ENCODE measurements around the gene PIK3CA.
A peak's percentile ranks its signal among the peaks of the same experiment; 100 is the strongest.

The PIK3CA gene

DNA sequence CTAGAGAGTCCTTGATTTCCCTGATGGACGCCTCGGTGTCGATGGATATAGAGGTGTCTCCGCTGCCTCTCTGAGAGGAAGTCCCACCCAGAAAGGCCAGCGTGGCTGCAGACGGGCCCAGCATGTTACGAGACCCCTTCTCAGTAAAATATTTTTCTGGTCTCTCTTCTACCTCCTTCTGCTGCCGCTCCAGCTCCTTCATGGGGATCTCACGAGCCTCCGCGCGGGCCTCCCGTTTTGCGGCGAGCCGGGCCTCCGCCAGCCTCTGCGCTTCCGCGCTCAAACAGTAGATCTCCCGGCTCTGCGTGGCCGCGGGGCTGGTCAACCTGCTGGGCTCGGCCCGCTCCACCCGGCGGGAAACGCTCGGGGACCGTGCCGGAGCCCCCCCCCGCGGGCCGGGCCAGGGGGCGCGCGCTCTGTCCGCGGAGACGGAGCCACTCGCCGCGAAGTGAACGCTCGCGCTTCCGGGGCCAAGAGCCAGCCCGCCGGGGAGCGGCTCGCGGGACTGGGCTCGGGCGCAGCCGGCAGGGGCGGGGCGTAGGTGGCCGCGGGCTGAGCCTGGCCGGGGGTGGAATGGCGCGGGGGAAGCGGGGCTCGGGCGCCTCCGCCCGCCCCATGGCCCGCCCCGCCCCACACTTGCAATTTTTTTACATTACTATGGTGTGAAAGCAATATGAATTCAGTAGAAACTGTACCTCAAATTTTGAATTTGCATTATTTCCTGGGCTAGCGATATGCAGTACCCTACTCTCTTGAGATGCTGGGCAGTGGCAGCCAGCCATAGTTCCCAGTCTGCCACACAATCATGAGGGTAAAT is 113.0 kb downstream of the PIK3CA start:
- TF ChIP-seq, protein P1, sequence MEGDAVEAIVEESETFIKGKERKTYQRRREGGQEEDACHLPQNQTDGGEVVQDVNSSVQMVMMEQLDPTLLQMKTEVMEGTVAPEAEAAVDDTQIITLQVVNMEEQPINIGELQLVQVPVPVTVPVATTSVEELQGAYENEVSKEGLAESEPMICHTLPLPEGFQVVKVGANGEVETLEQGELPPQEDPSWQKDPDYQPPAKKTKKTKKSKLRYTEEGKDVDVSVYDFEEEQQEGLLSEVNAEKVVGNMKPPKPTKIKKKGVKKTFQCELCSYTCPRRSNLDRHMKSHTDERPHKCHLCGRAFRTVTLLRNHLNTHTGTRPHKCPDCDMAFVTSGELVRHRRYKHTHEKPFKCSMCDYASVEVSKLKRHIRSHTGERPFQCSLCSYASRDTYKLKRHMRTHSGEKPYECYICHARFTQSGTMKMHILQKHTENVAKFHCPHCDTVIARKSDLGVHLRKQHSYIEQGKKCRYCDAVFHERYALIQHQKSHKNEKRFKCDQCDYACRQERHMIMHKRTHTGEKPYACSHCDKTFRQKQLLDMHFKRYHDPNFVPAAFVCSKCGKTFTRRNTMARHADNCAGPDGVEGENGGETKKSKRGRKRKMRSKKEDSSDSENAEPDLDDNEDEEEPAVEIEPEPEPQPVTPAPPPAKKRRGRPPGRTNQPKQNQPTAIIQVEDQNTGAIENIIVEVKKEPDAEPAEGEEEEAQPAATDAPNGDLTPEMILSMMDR (IDR thresholded peaks at IDR 0.05; ENCODE audit: low read depth, low read length, missing control alignments) = no peak
- peak overlapping the region; percentile 45 for H3K4me3 ChIP-seq (replicated peaks; ENCODE audit: low read depth, low read length)
- no peak for DNase-seq (ENCODE audit: extremely low read depth, low read depth)

DNA sequence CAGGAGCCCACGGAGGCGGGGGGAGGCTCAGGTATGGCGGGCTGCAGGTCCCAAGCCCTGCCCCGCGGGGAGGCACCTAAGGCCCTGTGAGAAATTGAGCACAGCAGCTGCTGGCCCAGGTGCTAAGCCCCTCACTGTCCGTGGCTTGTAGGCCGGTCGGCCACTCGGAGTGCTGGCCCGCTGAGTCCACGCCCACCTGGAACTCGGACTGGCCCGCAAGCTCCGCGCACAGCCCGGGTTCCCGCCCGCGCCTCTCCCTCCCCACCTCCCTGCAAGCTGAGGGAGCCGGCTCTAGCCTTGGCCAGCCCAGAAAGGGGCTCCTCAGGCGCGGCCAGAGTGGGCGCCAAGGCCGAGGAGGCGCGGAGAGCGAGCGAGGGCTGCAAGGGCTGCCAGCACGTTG is 115.0 kb downstream of the PIK3CA start:
- no peak for DNase-seq (ENCODE audit: extremely low read depth, low read depth)
- no peak overlapping the region for H3K4me3 ChIP-seq (replicated peaks; ENCODE audit: low read depth, low read length)
- TF ChIP-seq, protein P1 (IDR thresholded peaks at IDR 0.05; ENCODE audit: low read depth, low read length, missing control alignments) = no peak

DNA sequence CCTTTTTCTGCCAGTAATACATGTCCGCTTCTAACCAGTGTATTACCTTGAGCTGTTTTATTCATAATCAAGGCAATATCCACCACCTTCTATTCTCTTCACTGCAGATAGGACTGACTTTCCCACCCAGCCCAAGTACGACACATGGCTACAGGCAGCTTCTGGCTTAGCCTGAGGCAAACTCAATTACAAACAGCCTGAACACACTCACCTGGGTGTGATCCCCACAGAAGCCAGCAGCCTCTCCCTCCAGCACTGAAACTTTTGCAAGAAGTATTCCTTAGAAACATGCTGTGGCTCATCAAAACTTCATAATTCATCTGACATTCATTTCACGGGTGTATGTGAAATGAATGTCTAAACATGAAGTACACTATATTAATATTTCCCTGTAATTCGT is 116.3 kb downstream of the PIK3CA start:
- TF ChIP-seq, protein P1 (IDR thresholded peaks at IDR 0.05; ENCODE audit: low read depth, low read length, missing control alignments) = no peak
- no peak overlapping the region for H3K4me3 ChIP-seq (replicated peaks; ENCODE audit: low read depth, low read length)
- no peak for DNase-seq (ENCODE audit: extremely low read depth, low read depth)

DNA sequence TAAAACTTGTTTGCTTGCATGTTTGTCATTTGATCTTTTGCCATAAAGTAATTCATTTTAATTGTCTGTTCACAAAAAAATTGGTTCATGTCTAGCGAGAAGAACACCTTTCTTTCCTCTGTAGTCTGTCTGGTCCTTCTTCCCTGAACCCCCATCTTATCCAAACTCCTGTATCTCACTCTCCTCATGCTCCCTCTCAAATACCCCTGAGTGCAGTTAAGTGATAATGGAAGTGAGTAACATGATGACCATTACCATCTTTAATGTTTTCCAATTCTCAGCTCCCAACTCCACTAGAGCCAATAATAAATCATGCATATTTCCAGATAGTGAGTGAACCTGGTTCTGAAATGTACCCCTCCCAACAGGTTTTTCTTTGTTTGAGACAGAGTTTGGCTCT is 116.9 kb downstream of the PIK3CA start:
- no peak for DNase-seq (ENCODE audit: extremely low read depth, low read depth)
- no peak overlapping the region for H3K4me3 ChIP-seq (replicated peaks; ENCODE audit: low read depth, low read length)
- TF ChIP-seq, protein P1 (IDR thresholded peaks at IDR 0.05; ENCODE audit: low read depth, low read length, missing control alignments) = no peak

DNA sequence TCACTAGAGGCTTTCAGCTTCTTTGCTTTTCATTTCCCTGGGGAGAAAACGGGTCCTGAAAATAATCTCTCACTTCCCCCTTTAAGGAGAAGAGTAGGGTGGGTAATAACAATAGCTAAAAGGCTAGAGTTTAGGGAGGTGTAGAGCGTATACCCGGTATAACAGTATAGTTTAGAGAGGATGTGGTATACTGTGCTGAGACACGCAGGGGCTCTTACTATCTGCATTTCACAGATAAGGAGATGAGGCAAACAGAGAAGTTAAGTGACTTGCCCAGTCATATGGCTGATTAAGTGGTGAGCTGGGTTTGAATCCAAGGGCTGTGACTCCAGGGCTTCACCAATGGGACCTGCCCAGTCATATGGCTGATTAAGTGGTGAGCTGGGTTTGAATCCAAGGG is 117.7 kb downstream of the PIK3CA start:
- TF ChIP-seq, protein P1 (IDR thresholded peaks at IDR 0.05; ENCODE audit: low read depth, low read length, missing control alignments) = no peak
- no peak for DNase-seq (ENCODE audit: extremely low read depth, low read depth)
- H3K4me3 ChIP-seq (replicated peaks; ENCODE audit: low read depth, low read length) = no peak overlapping the region

DNA sequence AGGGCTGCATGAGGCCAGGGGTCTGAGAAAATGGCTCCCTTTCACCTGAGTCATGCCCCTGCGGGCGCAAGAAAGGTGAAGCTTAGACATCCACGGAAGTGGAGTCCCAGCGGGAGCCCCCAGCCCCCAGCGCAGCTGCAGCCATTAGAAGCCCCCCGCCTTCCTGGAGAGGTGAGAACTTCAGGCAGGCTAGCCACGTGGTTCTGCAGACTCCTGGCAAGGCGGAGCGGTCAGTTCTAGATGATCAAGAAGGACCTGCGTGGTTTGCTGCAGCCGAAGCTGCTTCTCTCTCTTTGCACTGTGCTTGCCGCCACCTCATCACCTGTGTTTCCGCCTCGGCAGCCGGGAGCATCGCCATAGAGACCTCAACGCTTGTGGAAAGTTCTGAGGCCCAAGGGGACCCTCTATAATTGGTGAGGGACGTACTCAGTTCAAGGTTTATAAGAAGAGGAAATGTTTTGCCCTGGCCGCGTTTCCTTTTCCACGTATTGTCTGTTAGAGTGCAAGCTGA is 118.6 kb downstream of the PIK3CA start:
- no peak for DNase-seq (ENCODE audit: extremely low read depth, low read depth)
- TF ChIP-seq, protein P1 (IDR thresholded peaks at IDR 0.05; ENCODE audit: low read depth, low read length, missing control alignments) = no peak

More for the DNA sequence above, 118.6 kb downstream of the PIK3CA start:
- H3K4me3 ChIP-seq (replicated peaks; ENCODE audit: low read depth, low read length) = no peak overlapping the region

Data from HFF-Myc (cell line).